ENCODE results near the gene NFIL3.
"Not testable (repeated sequence)": the region's sequence is repeated elsewhere in the genome, so short reads cannot be mapped to it uniquely, and the experiment has no call there.

The NFIL3 gene

DNA sequence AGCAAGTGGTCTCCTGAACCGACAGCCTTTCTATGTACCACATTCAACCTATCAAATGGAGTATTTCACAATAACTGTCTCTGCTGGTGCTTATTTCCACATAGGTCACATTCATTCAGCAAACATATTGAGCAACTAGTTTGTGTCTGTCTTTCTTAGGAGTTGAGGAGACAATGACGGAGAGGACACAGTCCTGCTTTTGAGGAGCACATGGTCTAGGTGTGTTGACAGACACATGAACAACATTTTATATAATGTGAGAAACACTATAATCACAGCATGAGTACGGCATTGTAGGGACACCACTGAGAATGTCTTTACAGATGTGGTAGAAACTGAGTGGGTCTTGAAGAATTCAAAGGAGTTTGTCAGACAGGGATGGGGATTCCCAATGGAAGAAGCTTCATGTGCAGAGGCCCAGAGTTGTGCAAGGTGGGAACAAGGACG is 28.5 kb downstream of the NFIL3 start:
- DNase-seq (ENCODE audit: low read depth): no peak

DNA sequence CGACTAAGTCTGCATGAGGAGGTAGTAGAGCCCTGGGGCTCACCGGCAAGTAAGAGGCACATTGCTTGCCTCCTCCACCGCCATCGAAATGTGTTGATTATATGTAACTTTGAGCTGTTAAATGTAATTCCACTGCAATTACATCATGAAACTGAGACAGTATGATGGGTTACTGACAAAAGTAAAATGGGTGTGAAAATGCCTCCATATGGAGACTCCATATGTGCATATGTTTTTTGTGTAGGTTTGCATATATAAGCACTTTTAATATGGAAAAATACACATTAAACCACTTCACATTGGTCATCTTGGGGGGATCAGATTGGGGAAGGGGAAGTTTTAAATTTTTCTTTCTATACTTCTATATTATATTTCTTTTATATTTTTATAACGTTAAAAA is 29.8 kb downstream of the NFIL3 start:
- DNase-seq (ENCODE audit: low read depth): no peak

DNA sequence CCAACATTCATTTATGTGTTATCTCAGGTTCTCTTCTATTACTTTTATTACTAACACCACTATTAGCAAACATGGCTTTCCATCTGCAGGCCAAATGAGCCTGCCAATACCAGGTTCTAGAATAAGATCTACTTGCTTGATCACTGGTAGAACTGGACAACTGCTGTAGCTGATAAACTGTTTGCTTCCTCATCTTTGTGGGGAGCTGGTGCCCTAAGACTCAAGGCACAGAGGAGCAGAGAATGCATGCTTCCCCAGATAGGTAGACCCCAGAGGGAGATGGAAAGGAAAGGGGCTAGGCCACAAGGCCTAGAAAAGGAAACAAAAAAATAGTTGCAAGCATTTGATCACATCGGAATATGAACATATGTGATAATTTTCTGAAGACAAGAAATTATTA is 31.2 kb downstream of the NFIL3 start:
- no peak for DNase-seq (ENCODE audit: low read depth)

DNA sequence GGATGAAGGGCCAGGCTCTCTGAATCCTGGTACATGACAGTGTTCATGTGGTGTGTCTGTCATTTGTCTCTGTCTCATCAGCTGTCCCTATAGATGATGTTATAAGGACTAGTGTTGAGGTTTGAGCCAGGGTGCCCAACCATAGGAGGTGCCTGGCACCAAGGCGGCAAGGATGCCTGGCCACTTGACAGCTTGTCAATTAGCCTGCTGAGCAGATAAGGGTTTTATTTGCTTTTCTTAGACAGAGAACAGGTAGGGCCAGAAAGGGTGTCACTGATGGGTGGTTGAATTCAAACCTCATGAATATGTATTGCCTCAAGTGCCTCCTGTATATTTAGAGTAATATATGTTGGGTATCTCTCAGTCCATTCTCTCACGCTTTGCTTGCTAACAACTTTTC is 31.8 kb downstream of the NFIL3 start:
- no peak for DNase-seq (ENCODE audit: low read depth)

DNA sequence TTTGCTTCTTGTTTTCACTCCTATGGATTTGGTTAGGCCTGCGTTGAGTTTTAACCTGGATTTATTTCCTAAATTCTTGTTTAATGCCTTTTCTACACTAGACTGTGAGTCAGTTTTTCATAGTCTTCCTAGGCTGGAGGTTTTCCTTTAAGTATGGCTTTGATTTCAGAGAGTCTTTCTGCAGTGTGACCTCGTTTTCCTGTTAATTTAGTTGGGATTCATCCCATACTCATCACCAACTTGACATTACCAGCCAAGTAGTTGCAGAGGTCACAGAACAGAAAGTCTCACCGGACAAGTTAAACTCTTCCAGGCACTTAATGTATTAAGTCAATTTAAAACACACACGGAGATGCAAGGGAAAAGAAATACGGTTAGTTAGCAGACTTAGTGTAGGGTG is 32.2 kb downstream of the NFIL3 start:
- no peak for DNase-seq (ENCODE audit: low read depth)

DNA sequence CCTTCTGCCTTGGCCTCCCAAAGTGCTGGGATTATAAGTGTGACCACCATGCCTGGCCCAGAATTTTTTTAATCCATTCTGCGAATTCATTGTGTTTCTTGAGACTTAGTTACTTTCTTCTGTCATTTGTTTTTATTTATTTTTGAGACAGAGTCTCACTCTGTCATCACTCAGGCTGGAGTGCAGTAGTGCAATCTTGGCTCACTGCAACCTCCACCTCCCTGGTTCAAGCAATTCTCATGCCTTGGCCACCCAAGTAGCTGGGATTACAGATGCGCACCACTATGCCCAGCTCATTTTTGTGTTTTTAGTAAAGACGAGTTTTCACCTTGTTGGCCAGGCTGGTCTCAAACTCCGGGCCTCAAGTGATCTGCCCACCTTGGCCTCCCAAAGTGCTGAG is 33.9 kb downstream of the NFIL3 start:
- not testable (repeated sequence) for DNase-seq (ENCODE audit: low read depth)

DNA sequence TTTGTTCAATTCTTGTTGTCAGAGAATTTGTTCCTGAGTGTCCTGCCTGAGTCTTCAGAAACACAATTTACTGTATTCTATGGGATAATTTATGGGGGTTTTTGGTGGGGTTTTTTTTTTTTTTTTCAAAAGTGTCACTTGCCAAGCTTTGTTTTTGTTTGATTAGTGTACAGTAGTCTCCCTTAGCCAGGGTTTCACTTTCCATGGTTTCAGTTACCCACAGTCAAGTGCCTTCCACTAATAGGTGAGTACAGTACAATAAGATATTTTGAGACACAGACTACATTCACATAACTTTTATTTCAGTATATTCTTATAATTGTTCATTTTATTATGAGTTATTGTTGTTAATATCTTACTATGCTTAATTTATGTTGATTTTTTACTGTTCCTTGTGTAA is 36.9 kb downstream of the NFIL3 start:
- no peak for DNase-seq (ENCODE audit: low read depth)

DNA sequence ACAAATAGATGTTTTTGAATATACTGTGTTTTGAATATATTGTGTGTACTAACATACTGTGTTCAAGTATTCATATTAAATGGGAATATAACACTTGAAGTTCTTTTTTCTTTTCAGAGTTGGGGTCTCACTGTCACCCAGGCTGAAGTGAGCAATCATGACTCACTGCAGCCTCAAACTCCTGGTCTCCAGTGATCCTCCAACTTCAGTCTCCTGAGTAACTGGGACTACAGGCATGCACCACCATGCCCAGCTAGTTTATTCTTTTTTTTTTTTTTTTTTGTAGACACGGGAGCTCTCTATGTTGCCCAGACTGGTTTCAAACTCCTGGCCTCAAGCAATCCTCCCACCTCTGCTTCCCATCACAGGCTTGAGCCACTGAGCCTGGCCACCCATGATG is 38.7 kb downstream of the NFIL3 start:
- no peak for DNase-seq (ENCODE audit: low read depth)

DNA sequence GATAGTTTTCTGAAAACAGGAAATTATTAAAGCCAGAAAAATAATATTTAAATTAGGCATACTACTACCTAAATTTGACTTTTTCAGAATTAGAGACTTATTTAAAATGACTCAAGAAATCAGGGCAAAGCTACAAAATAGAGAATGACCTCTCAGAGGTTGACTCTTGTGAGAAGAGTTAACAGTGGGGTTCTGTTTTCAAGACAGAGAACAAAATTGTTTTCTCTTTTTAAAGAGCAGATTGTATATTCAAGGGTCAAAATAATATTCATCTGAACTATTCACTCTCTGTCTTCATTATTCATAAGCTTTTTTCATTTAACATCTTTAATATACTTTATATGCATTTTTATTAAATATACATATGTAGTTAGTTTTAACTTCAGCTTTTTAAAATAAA is 40.1 kb downstream of the NFIL3 start:
- DNase-seq (ENCODE audit: low read depth): no peak

DNA sequence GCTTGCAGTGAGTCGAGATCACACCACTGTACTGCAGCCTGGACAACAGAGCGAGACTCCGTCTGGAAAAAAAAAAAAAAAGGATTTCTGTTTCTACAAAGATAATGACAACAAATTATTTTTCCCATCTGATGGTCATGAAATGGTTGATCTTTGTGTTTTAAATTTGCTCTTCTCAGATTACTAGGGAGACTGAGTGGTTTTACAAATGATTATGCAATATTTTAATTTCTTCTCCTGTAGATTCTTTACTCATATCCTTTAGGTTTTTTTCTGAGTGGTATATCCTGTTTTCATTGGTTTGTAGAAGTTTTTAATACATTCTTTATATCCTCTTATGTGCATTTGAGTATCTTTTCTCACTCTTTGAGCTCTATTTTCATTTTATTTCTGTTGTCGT is 41.3 kb downstream of the NFIL3 start:
- DNase-seq (ENCODE audit: low read depth): no peak

- DNase-seq (ENCODE audit: low read depth): no peak
These were observed 44.2 kb downstream of the NFIL3 start for GRCh38 chr9:91379426-91379825.

DNA sequence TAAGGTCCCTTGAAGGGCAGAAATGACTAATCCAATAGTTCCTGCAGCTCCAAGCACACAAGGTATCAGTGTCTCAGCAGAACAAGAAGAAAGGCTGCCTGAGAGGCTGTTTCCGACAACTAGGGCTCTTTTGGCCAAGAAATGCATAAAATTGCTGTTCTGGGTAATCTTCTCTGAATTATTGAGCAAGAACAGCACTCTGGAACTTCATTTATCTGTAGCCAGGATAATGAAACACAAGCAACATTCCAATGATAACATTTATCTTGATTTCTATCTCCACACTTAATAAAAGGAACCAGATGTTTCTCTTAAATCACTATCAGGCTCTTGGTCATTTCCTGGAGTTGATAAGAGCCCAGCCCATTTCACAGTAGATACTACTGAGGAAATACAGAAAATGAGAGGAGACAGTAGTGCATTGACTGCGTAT is 44.9 kb downstream of the NFIL3 start:
- no peak for DNase-seq (ENCODE audit: low read depth)

DNA sequence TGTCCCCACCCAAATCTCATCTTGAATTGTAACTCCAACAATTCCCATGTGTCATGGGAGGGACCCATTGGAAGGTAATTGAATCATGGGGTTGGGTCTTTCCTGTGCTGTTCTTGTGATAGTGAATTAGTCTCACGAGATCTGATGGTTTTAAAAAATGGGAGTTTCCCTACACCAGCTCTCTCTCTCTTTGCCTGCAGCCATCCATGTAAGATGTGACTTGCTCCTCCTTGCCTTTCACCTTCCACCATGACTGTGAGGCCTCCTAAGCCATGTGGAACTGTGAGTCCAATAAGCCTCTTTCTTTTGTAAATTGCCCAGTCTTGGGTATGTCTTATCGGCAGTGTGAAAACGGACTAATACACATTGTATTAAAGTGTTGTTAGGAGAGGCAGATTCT is 45.6 kb downstream of the NFIL3 start:
- DNase-seq (ENCODE audit: low read depth): not testable (repeated sequence)

DNA sequence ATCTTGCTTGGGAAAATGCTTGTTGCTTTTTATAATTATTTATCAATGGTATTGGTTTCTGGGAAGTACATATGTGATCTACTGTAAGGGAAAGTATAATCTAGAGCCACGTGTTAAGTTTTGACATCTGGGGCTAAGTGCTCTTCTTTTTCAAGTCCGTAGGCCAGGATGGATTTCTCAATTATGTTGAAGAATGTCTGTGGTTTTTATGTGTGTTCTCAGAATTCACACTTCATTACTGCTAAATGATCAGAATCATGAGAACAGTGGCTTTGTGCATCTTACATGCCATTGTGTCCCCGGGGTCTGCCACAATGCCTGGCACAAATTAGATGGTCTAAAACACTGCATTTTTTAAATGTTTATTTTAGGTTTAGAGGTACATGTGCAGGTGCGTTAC is 47.4 kb downstream of the NFIL3 start:
- DNase-seq (ENCODE audit: low read depth): no peak

DNA sequence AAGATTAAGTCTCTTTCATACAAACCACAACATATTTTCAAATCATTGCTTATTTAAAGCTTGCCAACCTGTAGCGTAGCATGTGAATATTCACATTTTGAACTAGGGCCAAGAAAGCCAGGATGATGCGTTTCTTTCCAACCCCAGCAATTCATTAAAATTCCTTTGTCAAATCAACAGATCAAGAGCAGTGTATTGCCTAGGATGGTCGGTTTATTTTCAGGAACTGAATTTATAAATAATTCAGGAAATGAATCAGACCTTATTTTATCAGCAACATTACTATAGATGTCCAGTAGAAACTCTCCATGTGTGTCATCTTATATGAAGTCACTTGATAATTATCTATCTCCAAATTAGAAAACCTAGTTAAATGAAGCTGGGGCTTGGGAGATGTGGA is 48.7 kb downstream of the NFIL3 start:
- no peak for DNase-seq (ENCODE audit: low read depth)

DNA sequence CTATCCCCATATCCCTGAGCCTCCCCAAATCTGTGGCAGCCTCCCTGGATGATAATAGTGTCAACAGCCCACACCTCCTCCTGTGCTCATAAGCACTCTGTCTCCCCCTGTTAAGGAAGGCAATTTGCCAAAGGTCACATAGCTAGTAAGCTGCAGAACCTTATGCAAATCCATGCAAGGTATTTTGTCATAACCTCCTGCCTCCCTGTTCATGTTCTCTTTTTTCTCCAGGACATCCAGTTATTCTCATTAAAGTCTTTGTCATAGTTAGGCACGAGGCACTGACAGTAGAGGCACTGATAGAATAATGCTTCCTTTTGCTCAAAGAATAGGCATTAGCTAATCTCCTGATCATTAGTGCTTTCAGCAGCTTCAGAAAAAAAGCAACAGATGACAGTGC is 51.7 kb downstream of the NFIL3 start:
- DNase-seq (ENCODE audit: low read depth): no peak

DNA sequence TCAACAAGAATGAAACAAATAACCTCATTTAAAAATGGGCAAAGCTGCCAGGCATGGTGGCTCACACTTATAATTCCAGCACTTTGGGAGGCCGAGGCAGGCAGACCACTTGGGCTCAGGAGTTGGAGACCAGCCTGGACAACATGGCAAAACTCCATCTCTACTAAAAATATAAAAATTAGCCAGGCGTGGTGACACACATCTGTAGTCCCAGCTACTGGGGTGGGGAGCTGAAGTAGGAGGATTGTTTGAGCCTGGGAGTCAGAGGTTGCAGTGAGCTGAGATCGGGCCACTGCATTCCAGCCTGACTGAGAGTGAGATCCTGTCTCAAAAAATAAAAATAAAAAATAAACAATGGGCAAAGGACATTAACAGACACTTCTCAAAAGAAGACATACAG is 53.6 kb downstream of the NFIL3 start:
- DNase-seq (ENCODE audit: low read depth): not testable (repeated sequence)

DNA sequence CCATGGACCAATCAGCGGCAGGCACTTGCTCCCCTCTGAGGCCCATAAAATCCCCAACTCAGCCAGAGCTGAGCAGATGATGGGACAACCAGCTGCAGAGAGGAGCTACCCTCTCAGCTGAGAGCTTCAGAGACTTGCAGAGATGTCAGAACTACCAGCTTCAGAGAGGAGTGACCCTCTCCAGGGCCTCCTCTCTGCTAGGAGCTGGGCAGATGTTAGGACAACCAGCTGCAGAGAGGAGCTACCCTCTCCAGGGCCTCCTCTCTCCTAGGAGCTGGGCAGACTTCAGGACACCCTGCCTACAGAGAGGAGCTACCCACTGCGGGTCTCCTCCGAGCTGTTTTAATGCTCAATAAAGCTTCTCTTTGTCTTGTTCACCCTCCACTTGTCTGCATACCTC is 58.9 kb downstream of the NFIL3 start:
- no peak for DNase-seq (ENCODE audit: low read depth)

DNA sequence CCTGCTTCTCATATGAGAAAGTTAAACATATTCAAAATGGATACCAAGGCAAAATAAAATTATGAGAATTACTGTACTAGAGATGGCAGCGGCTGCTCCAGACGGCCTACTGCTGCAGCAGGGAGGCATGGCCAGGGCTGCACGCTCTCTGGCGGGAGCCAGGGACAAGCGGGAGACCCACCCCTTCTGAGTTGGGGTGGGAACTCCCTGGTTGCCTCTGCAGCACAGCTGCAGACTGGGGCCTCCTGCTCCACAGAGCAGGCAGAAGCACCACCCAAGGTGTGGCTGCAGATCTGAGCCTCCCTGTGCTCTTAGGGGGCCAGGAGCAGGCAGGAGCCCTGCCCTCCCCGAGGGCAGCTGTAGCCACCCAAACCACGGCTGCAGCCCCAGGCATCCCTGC is 59.6 kb downstream of the NFIL3 start:
- DNase-seq (ENCODE audit: low read depth): no peak

GRCh38 chr9:91362051-91362611 is 61.5 kb downstream of the NFIL3 start:
- DNase-seq (ENCODE audit: low read depth): no peak

- DNase-seq (ENCODE audit: low read depth): no peak
These were observed 62.2 kb downstream of the NFIL3 start, which contains the start of gene AUH for GRCh38 chr9:91361291-91362050. AUH (minus strand) TSS chr9:91361918; CDS start chr9:91361889, 29 bp downstream.

- DNase-seq (ENCODE audit: low read depth): no peak
These were observed 62.9 kb downstream of the NFIL3 start for GRCh38 chr9:91360551-91361290.
